DMS 273 treated with DMSO at 0.1 percent for 48 hours (cell line): ENCODE measurements around the gene RNU1-2.
"Not testable (repeated sequence)": the region's sequence is repeated elsewhere in the genome, so short reads cannot be mapped to it uniquely, and the experiment has no call there.

ENCODE experiments used
- DNase-seq: peaks from one replicate; lab custom pipeline; 2025; lab: John Stamatoyannopoulos, UW

RNU1-2 gene

DNA sequence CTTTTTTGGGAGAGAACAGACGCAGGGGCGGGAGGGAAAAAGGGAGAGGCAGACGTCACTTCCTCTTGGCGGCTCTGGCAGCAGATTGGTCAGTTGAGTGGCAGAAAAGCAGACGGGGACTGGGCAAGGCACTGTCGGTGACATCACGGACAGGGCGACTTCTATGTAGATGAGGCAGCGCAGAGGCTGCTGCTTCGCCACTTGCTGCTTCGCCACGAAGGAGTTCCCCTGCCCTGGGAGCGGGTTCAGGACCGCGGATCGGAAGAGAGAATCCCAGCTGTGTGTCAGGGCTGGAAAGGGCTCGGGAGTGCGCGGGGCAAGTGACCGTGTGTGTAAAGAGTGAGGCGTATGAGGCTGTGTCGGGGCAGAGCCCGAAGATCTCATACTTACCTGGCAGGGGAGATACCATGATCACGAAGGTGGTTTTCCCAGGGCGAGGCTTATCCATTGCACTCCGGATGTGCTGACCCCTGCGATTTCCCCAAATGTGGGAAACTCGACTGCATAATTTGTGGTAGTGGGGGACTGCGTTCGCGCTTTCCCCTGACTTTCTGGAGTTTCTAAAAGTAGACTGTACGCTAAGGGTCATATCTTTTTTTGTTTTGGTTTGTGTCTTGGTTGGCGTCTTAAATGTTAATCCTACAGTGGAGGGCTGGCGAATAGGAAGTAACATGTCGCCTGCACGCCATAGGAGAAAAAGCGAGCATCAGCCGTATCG lies at the start of gene RNU1-2:
TSS of gene RNU1-2 (plus strand) at position 383 of the 718 bp plus-strand sequence.
- peak; percentile 99 for DNase-seq

- DNase-seq: not testable (repeated sequence)
Observed at GRCh38 chr1:16856201-16856600, 39.6 kb upstream of the RNU1-2 start.

GRCh38 chr1:16859167-16860041 lies 36.4 kb upstream of the RNU1-2 start:
- not testable (repeated sequence) for DNase-seq

DNA sequence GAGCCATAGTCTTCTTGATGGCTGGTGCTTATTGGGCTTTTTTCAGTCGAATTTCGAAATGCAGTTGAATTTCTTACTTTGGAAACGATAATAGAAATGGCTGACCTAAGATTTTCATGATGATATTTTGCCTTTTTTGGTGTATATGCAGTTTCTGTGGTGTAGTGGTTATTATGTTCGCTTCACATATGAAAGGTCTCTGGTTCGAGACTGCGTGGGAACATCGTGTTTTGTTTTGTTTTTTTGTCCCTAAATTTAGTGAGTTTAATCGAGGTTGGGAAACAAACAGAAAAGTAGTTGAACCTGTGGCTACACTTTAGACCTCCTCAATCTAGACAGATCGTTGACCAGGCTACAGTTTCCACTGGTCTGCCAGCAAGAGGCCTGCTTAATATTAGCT lies 35.7 kb upstream of the RNU1-2 start:
- not testable (repeated sequence) for DNase-seq

DNA sequence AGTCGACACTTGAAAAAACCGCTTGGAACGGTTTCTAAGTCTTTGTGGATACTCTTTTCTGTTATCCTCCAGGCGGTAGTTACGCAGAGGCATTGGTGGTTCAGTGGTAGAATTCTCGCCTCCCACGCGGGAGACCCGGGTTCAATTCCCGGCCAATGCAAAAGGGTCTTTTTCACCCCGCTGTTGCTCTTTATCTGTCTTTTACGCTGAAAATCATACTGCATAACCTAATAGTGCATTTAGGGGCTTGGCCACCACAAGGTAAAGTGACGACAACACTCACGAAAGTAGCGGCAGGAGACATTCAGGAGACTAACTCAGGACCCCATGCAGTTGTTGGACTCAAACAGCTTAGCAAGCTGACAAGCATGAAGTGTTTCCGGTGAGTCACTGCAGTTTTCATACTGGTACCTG lies 33.9 kb upstream of the RNU1-2 start:
- not testable (repeated sequence) for DNase-seq

- DNase-seq: not testable (repeated sequence)
Observed at GRCh38 chr1:16862415-16862814, 33.4 kb upstream of the RNU1-2 start.

DNA sequence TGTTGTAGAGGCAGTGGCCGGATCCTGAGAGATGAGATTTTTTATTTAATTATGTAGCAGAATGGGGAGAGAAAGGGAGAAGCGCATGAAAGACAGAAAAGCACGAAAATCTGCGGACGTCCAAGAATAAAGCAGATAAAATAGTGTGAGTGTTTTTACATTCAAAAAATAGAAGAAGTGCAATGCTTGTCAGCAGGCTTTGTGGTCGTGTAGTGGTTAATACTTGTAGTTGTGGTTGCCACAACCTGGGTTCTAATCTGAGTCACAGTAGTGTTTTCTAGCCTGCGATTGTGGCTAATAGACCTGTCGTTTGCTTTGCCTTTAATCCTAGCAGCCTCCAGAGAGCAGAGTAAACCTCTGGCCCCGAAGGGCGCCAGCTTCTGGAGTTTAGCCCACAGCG lies 32.8 kb upstream of the RNU1-2 start:
- DNase-seq: not testable (repeated sequence)

DNA sequence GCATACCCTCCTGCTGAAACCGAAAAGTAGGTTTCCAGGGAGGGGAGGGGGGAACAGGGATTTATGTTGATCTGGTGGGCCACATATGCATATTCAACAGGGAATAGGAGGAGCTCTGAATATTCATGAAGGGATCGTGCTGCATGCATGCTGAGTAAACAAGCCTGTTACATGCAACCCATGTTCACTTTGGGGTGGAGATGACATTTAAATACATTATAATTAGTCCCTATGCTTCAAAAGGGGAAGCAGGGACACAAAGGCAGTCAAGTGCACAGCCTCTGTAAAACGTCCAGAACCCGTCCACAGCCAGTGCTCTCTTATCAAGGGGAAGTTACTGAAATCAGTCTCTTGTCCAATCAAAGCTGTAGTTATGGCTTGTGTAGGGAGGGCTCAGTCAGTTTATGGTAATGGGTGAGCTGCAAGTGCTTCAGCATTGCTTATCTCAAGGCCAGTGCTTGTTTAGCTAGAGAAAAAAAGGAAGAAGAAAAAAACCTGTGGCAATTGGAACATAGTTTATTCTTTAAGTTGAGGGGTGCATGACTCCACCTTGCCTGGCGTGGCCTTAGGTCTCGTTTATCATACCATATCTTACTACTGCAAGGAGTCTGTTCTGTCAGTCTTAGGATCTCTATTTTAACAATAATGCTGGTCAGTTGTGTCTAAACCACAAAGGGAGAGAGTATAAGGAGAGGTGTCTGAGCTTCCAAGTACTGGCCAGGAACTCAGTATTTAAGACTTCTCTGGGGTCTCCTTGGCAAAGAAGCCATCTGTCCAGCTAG lies 28.7 kb upstream of the RNU1-2 start:
- not testable (repeated sequence) for DNase-seq

- DNase-seq: not testable (repeated sequence)
Observed at GRCh38 chr1:16868787-16869186, 27.0 kb upstream of the RNU1-2 start.

DNA sequence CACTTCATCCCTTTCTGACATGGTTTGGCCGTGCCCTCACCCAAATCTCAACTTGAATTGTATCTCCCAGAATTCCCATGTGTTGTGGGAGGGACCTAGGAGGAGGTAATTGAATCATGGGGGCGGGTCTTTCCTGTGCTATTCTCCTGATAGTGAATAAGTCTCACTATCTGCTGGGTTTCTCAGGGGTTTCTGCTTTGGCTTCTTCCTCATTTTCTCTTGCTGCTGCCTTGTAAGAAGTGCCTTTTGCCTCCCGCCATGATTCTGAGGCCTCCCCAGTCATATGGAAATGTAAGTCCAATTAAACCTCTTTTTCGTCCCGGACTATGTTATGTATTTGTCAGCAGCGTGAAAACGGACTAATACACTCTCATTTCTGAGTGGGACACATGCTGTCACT lies 25.8 kb upstream of the RNU1-2 start:
- DNase-seq: not testable (repeated sequence)

DNA sequence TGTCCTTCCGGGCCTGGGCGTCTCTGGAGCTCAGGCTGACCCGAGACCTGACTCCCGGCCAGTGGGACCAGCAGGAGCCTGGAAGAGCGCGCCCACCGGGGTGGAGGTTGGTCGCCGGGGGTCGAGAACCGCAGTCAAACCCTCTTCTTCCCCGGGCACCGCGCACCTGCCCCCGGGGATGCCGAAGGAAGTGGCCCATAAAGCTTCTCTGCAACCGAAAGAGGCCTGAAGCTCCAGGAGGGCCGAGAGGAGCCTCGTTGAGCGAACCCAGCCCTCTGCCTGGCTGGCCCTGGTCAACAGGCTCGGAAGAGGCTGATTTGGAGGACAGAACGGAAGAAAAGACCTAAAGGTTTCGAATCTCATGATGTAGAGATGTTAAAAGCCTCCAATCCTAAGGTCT lies 24.6 kb upstream of the RNU1-2 start:
- not testable (repeated sequence) for DNase-seq

DNA sequence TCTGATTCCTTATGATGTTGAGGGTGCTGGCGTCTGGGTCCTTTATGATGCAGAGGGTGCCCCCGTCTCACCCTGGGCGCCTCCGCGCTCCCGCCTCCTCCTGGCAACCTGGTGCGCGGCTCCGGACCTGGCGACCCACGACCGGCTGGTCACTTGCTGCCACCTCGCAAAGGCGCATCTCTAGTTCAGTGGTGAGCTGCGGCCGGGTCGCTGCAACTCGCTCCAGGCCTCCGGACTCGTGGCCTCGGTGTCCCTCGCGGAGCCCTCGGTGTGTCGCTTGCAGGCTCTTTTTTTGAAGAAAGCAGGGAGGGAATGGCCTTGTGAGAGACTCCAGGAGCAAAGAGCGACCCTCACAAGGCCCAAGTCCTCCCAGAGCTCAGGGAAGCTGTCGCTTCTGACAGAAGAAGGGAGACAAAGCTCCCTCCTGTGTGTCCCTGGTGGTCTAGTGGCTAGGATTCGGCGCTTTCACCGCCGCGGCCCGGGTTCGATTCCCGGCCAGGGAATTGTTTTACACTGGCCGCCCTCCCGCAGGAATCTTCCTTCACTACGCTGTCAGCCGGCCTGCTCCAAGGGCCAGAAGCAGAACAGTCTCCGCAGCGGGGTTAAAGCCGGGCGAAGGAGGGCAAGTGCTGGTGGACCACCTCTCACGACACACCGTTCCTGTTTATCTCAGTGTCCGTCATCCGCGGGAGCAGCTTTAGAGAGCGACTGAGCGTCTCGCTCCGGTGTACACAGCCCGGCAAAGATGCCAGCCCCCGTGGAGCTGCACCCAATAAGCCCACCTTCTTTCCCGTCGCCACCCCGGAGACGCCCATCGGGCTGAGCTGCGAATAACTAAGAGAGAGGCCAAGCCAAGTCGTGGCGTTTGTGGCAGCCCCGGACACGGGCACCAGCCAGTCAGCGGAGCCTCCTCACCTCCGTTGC lies 23.4 kb upstream of the RNU1-2 start:
- DNase-seq: peak; percentile 36

DNA sequence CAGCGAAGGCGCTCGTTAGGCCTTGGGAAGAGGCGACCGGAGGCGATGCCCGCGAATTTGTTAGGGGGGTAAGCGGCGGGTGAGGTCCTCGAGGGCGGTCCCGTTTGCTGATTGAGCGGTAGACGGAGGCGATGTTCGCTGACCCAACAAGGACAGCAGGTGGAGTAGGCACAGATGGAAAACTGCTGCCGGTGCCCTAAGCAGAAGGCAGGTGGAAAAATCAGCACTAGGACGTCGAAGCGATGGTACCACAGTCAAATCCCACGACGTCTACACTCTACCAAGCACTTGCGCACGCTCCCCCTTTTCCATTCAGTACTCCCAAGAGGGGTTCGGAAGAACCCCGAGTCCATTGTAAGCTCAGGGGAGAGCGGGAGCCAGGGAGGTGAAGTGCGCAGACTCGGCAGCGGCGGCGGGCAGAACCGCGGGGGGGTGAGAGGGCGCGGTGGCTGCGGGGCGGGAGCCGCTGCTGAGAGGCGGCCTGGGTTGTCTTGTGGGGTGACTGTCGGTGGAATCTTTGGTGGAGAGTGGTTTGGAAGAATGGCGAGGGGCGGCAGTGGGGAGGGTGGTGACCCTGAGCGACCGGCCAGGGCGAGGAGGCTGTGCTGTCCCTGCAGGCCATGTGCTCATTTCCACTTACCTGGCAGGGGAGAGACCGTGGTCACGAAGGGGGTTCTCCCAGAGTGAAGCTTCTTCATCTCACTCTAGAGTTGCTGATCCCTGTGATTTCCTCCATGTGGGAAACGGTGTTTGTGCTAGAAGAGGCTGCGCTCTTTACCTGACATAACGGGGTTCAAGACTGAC lies 22.5 kb upstream of the RNU1-2 start:
- not testable (repeated sequence) for DNase-seq

DNA sequence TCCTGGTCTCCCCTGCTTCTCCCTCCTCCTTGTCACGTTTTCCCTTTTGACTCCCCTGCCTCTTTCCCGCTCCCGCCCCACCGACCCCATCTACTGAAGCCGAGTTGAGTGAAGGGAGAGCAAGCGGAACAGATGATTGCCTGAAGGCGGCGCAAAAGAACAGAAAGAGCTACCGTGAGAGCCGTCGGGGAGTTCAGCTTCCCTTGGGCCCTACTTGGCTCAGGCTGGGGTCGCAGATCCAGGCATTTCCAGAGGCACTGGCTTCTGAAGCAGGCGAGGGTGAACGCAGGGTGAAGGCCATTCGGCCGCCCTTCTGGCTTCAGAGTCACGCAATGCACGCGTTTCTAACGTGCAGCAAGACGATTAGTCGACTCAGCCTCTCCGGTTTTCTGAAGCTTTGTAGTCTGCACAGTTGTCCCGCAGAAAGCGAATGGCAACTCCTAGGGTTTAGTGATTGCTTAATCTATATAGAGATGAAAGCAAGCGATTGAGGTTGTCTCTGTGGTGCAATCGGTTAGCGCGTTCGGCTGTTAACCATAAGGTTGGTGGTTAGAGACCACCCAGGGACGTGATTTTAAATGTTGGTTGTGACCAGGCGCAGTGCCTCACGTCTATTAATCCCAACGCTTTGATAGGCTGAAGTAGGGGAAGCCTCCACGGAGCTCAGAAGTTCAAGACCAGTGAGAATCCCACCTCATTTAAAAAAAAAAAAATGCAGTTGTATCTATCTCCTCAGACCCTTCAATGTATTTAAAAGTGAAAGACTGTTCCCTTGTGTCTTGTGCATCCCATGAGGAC lies 20.6 kb upstream of the RNU1-2 start:
- not testable (repeated sequence) for DNase-seq

DNA sequence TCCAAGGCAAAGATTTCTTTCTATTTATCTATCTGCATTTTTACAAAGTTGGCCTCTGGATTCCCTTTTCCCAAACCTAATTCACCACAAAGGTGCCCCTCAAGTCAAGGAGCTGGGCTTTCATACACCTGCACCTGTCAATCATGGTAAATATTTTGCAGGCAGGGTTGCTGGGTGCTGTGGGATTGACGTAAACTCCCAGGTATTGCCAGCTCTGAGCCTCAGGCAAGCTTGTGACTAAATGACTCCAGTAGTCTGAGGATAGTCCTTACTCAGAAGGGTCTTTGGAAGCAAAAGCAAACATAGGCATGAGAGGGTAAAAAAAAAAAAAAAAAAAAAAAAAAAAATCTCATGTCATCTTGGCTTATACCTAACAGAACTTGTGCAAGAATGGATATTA lies 14.0 kb upstream of the RNU1-2 start:
- not testable (repeated sequence) for DNase-seq

- DNase-seq: no peak
Observed at GRCh38 chr1:16882986-16883385, 12.8 kb upstream of the RNU1-2 start.

GRCh38 chr1:16884487-16884886 lies 11.3 kb upstream of the RNU1-2 start:
- DNase-seq: not testable (repeated sequence)

- DNase-seq: no peak
Observed at GRCh38 chr1:16886860-16887605, 8.7 kb upstream of the RNU1-2 start.
